GM21367 (cell line): Measurements from ENCODE around the gene CSAG3.
"Not testable (repeated sequence)": the region's sequence is repeated elsewhere in the genome, so short reads cannot be mapped to it uniquely, and the experiment has no call there.

Experiments used
- ATAC-seq: cut with Tn5 transposase; IDR thresholded peaks from one replicate; pipeline ENCODE4 v1.9.1; 2021; ENCODE audit not compliant: unreplicated experiment

Gene CSAG3

GRCh38 chrX:152758918-152759317 is at the start of gene CSAG3:
Gene CSAG3 (plus strand): TSS chrX:152759218.
- ATAC-seq: not testable (repeated sequence)

- ATAC-seq: not testable (repeated sequence)
Measured at GRCh38 chrX:152713195-152713594, 45.8 kb upstream of the CSAG3 start.

GRCh38 chrX:152713815-152714787 is 44.9 kb upstream of the CSAG3 start, which contains the start of gene MAGEA2B:
Gene MAGEA2B (plus strand): TSS chrX:152714628. CDS start chrX:152717107, 2,479 bp downstream.
- not testable (repeated sequence) for ATAC-seq

- ATAC-seq: no peak
Measured at GRCh38 chrX:152725409-152725808, 33.6 kb upstream of the CSAG3 start.

GRCh38 chrX:152733261-152733975 is 25.6 kb upstream of the CSAG3 start, which contains the start of the genes CSAG1 and MAGEA12:
Gene CSAG1 (minus strand): TSS chrX:152733721. CDS start chrX:152732460, 1,261 bp downstream.
Gene MAGEA12 (plus strand): TSS chrX:152733757. CDS start chrX:152736162, 2,405 bp downstream.
- ATAC-seq: no peak

- not testable (repeated sequence) for ATAC-seq
Measured at GRCh38 chrX:152734143-152734858, 24.7 kb upstream of the CSAG3 start.

- ATAC-seq: no peak
Measured at GRCh38 chrX:152735101-152735500, 23.9 kb upstream of the CSAG3 start.

GRCh38 chrX:152735860-152736511 is 23.0 kb upstream of the CSAG3 start:
- no peak for ATAC-seq

GRCh38 chrX:152736528-152736927 is 22.5 kb upstream of the CSAG3 start:
- not testable (repeated sequence) for ATAC-seq

- no peak for ATAC-seq
Measured at GRCh38 chrX:152738560-152738959, 20.5 kb upstream of the CSAG3 start.

GRCh38 chrX:152753686-152754650 is 5.0 kb upstream of the CSAG3 start, which contains the start of gene MAGEA2:
Gene MAGEA2 (minus strand): TSS chrX:152753842. CDS start chrX:152751363, 2,479 bp downstream.
- ATAC-seq: not testable (repeated sequence)

- not testable (repeated sequence) for ATAC-seq
Measured at GRCh38 chrX:152754871-152755270, 4.1 kb upstream of the CSAG3 start.

GRCh38 chrX:152759544-152759943 is 526 bp downstream of the CSAG3 start:
- ATAC-seq: not testable (repeated sequence)

GRCh38 chrX:152761582-152761981 is 2.6 kb downstream of the CSAG3 start:
- not testable (repeated sequence) for ATAC-seq

- ATAC-seq: not testable (repeated sequence)
Measured at GRCh38 chrX:152766562-152766961, 7.5 kb downstream of the CSAG3 start.

- not testable (repeated sequence) for ATAC-seq
Measured at GRCh38 chrX:152769549-152770289, 10.7 kb downstream of the CSAG3 start, which contains the start of gene MAGEA6. Gene MAGEA6 (minus strand): TSS chrX:152769689. CDS start chrX:152767650, 2,039 bp downstream.

- ATAC-seq: peak; percentile 83
Measured at GRCh38 chrX:152787062-152787461, 28.0 kb downstream of the CSAG3 start.

GRCh38 chrX:152798945-152799344 is 39.9 kb downstream of the CSAG3 start:
- ATAC-seq: no peak
